K562 (cell line): ENCODE results near the gene SLC7A11. TPM values are rescaled to one million over a fixed set of nuclear protein-coding genes. Genes with fewer than 3 reads are reported as not detected.

ENCODE experiments used
- CBX5 ChIP-seq: IDR thresholded peaks from 2 replicates; pipeline ENCODE4 v1.6.1; 2014; ENCODE audit warnings: low read depth, borderline replicate concordance
- FOXA3 ChIP-seq, 2 experiments: fragments of 450-650 bp in 1 of 2; sonication (generic) in 1 of 2; formaldehyde crosslinking; IDR thresholded peaks in 1 of 2; conservative IDR thresholded peaks in 1 of 2; 2 replicates each; pipeline versions ENCODE4 v1.4.0 to v1.8.0; 2020 to 2022; ENCODE audit warnings: mild to moderate bottlenecking in 2 of 2, missing genetic modification reagents in 1 of 2
- FOXK2 ChIP-seq, 2 experiments: fragments of 450-650 bp; IDR thresholded peaks in 1 of 2; conservative IDR thresholded peaks in 1 of 2; 2 replicates each; pipeline ENCODE4 v1.6.1; 2016; ENCODE audit warnings: low read depth in 2 of 2, mild to moderate bottlenecking in 1 of 2
- FOXM1 ChIP-seq, 2 experiments: fragments of 450-650 bp in 1 of 2; sonication (generic) in 1 of 2; formaldehyde crosslinking in 1 of 2; IDR thresholded peaks; 2 replicates each; pipeline versions ENCODE4 v1.6.1 to v1.9.0; 2017 to 2022; ENCODE audit warnings: low read depth in 2 of 2, mild to moderate bottlenecking in 2 of 2, missing genetic modification reagents in 1 of 2, moderate library complexity in 1 of 2
- HNRNPLL ChIP-seq: fragments of 200-400 bp; formaldehyde crosslinking; IDR thresholded peaks from 2 replicates; pipeline ENCODE4 v1.6.1; 2017; ENCODE audit warnings: low read length, low read depth, mild to moderate bottlenecking; ENCODE audit not compliant: poor library complexity, severe bottlenecking
- MEF2D ChIP-seq: conservative IDR thresholded peaks from 2 replicates; pipeline ENCODE4 v1.6.1; 2016; ENCODE audit warnings: low read depth, missing genetic modification characterization, missing compliant biosample characterization
- MYC ChIP-seq, 2 experiments: fragments of 250-450 bp in 1 of 2; sonication (Bioruptor Pico) in 1 of 2; IDR thresholded peaks; 2 replicates each; pipeline versions ENCODE4 v1.5.1 to v1.6.1; 2012 to 2021; ENCODE audit warnings: low read depth in 2 of 2, borderline replicate concordance in 1 of 2, improper control_type of control experiment in 1 of 2, low read length in 1 of 2, mild to moderate bottlenecking in 1 of 2, moderate library complexity in 1 of 2
- NR2C1 ChIP-seq, 2 experiments: fragments of 450-650 bp; IDR thresholded peaks; 2 replicates each; pipeline ENCODE4 v1.6.1; 2017; ENCODE audit warnings: mild to moderate bottlenecking in 2 of 2, antibody characterized with exemption in 1 of 2, inconsistent platforms in 1 of 2, missing compliant biosample characterization in 1 of 2, missing genetic modification characterization in 1 of 2
- PCBP1 ChIP-seq: fragments of 200-400 bp; formaldehyde crosslinking; IDR thresholded peaks from 2 replicates; pipeline ENCODE4 v1.6.1; 2018; ENCODE audit warnings: mild to moderate bottlenecking, low read depth, low read length; ENCODE audit not compliant: poor library complexity, severe bottlenecking
- RB1 ChIP-seq: fragments of 450-650 bp; IDR thresholded peaks from 2 replicates; pipeline ENCODE4 v1.6.1; 2017; ENCODE audit warnings: low read depth, mild to moderate bottlenecking
- RBM22 ChIP-seq: fragments of 200-400 bp; formaldehyde crosslinking; IDR thresholded peaks from 2 replicates; pipeline ENCODE4 v1.6.1; 2018; ENCODE audit warnings: low read length, low read depth; ENCODE audit not compliant: poor library complexity, severe bottlenecking
- SP1 ChIP-seq: sonication (generic); formaldehyde crosslinking; IDR thresholded peaks from 2 replicates; pipeline ENCODE4 v1.8.1; 2022; ENCODE audit warnings: mild to moderate bottlenecking, missing genetic modification reagents
- SRSF1 ChIP-seq: fragments of 200-400 bp; formaldehyde crosslinking; IDR thresholded peaks from 2 replicates; pipeline ENCODE4 v1.6.1; 2017; ENCODE audit warnings: mild to moderate bottlenecking, low read depth, low read length, moderate library complexity
- TBP ChIP-seq: optimal IDR thresholded peaks from 2 replicates; pipeline ENCODE3; 2011; ENCODE audit warnings: low read depth, low read length, improper control_type of control experiment
- ZNF140 ChIP-seq: fragments of 250-450 bp; sonication (Bioruptor Pico); IDR thresholded peaks from 2 replicates; pipeline ENCODE4 v1.8.0; 2021; ENCODE audit warnings: moderate library complexity, mild to moderate bottlenecking, inconsistent platforms
- polyA plus RNA-seq, 8 experiments: library from polyadenylated mRNA; depleted of rRNA in 4 of 8; stranded (reverse) in 5 of 8; unstranded in 3 of 8; fragments of >200 nt; fragmentation: Nextera tagmentation in 2 of 8; fragmentation: Illumina TruSeq in 1 of 8; extraction: Ambion mirVana in 2 of 8; extraction: Trizol in 1 of 8; gene quantifications; 2 replicates each; pipeline versions ENCODE4 v1.2.1 to v1.2.3, GENCODE V29; 2011 to 2014; ENCODE audit warnings: inconsistent platforms in 1 of 8, missing spikeins in 1 of 8
- total RNA-seq, 7 experiments: library from RNA; depleted of rRNA in 6 of 7; stranded (reverse); fragments of >200 nt in 6 of 7; fragmentation: Illumina TruSeq in 2 of 7; extraction: Trizol in 2 of 7; gene quantifications; 2 replicates each; pipeline versions ENCODE4 v1.2.1 to v1.2.3, GENCODE V29; 2011 to 2021; ENCODE audit warnings: low replicate concordance in 1 of 7
- TF ChIP-seq, protein P1 (sequence below), 2 experiments: fragments of 150-350 bp in 1 of 2; IDR thresholded peaks; 2 replicates each; pipeline ENCODE4 v1.6.1; 2012 to 2016; ENCODE audit warnings: low read depth in 2 of 2, low read length in 2 of 2, mild to moderate bottlenecking in 1 of 2, moderate library complexity in 1 of 2
- TF ChIP-seq, protein P2 (sequence below): fragments of 250-450 bp; sonication (Bioruptor Pico); IDR thresholded peaks from 2 replicates; pipeline ENCODE4 v1.8.0; 2021; ENCODE audit warnings: mild to moderate bottlenecking, moderate library complexity
- TF ChIP-seq, protein P3 (sequence below): fragments of 250-450 bp; sonication (Bioruptor Pico); IDR thresholded peaks from 2 replicates; pipeline ENCODE4 v1.6.1; 2021; ENCODE audit warnings: mild to moderate bottlenecking

Gene SLC7A11
- total and polyA plus RNA-seq, 9 of the 15 experiments (the other 6 are each of a cell fraction or from before 2014, with no cell fraction given), result 4.5 to 26.1 (median 13.5) TPM

DNA sequence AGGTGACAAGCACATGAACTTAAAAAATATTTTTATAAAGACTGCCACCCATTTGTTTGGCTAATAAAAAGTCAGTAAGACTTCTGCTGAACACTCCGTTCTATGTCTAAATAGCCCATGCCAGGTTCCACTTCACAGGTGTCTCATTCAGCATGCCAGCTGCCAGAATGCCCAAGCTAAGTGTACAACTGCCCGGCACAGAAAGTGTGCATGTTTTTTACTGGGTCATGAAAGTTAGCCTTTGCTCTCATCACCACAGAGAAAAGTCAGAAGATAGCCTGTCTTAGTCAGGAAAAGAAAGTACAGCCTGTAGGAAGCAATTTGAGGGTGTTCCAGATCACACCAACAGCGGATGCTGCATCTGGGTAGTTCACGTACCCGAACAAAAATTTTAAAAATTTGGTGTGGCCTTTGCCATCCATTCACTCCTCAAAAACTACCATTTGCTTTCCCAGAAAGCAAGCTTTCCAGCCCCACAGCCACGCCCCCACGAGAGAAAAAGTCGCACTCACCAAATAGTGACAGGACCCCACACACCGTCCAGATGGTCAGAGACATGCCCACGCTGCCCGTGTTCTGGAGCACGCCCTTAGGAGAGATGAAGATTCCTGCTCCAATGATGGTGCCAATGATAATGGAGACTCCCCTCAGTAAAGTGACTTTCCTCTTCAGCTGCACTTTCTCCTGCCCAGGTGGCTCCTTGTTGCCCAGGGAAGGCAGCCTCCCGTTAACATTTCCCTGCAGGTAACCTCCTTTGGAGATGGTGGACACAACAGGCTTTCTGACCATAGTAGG, 671 bp downstream of the SLC7A11 start (continued):
- TF ChIP-seq, protein P1, sequence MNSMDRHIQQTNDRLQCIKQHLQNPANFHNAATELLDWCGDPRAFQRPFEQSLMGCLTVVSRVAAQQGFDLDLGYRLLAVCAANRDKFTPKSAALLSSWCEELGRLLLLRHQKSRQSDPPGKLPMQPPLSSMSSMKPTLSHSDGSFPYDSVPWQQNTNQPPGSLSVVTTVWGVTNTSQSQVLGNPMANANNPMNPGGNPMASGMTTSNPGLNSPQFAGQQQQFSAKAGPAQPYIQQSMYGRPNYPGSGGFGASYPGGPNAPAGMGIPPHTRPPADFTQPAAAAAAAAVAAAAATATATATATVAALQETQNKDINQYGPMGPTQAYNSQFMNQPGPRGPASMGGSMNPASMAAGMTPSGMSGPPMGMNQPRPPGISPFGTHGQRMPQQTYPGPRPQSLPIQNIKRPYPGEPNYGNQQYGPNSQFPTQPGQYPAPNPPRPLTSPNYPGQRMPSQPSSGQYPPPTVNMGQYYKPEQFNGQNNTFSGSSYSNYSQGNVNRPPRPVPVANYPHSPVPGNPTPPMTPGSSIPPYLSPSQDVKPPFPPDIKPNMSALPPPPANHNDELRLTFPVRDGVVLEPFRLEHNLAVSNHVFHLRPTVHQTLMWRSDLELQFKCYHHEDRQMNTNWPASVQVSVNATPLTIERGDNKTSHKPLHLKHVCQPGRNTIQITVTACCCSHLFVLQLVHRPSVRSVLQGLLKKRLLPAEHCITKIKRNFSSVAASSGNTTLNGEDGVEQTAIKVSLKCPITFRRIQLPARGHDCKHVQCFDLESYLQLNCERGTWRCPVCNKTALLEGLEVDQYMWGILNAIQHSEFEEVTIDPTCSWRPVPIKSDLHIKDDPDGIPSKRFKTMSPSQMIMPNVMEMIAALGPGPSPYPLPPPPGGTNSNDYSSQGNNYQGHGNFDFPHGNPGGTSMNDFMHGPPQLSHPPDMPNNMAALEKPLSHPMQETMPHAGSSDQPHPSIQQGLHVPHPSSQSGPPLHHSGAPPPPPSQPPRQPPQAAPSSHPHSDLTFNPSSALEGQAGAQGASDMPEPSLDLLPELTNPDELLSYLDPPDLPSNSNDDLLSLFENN (IDR thresholded peaks at IDR 0.05; ENCODE audit: low read depth in 2 of 2, low read length in 2 of 2), result no peak
- TF ChIP-seq, protein P2, sequence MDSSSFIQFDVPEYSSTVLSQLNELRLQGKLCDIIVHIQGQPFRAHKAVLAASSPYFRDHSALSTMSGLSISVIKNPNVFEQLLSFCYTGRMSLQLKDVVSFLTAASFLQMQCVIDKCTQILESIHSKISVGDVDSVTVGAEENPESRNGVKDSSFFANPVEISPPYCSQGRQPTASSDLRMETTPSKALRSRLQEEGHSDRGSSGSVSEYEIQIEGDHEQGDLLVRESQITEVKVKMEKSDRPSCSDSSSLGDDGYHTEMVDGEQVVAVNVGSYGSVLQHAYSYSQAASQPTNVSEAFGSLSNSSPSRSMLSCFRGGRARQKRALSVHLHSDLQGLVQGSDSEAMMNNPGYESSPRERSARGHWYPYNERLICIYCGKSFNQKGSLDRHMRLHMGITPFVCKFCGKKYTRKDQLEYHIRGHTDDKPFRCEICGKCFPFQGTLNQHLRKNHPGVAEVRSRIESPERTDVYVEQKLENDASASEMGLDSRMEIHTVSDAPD, result no peak
- TF ChIP-seq NR2C1 (IDR thresholded peaks at IDR 0.05), result no peak
- TF ChIP-seq NR2C1 (tag; IDR thresholded peaks at IDR 0.05), result no peak
- TF ChIP-seq SRSF1, result no peak
- peak in 1 of 2 experiments; percentile 36; a peak in 1 of 4 replicates for TF ChIP-seq FOXA3 (CRISPR knock-in tag; conservative IDR thresholded peaks at IDR 0.05 in 1 of 2, IDR thresholded peaks at IDR 0.05 in 1 of 2)
- TF ChIP-seq RBM22, result no peak
- no peak for TF ChIP-seq MEF2D
- TF ChIP-seq, protein P3, sequence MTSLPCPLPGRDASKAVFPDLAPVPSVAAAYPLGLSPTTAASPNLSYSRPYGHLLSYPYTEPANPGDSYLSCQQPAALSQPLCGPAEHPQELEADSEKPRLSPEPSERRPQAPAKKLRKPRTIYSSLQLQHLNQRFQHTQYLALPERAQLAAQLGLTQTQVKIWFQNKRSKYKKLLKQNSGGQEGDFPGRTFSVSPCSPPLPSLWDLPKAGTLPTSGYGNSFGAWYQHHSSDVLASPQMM (CRISPR knock-in tag), result 0 out of 2 replicates have a peak, but pooled peaks have one; percentile 47
- TF ChIP-seq SP1 (CRISPR knock-in tag), result peak; percentile 50; the same call in 1 of the 2 replicates
- TF ChIP-seq FOXM1 (IDR thresholded peaks at IDR 0.05; ENCODE audit: low read depth), result no peak
- no peak for TF ChIP-seq FOXM1 (CRISPR knock-in tag; IDR thresholded peaks at IDR 0.05; ENCODE audit: low read depth)
- no peak for TF ChIP-seq ZNF140
- TF ChIP-seq RB1, result no peak
- peak; percentile 45; the same call in 1 of the 2 replicates for TF ChIP-seq CBX5
- no peak; the same call in 1 of the 2 replicates for TF ChIP-seq MYC (IDR thresholded peaks at IDR 0.05; ENCODE audit: low read depth, low read length)
- TF ChIP-seq MYC (CRISPR knock-in tag; IDR thresholded peaks at IDR 0.05; ENCODE audit: borderline replicate concordance, low read depth), result no peak
- no peak for TF ChIP-seq FOXK2 (conservative IDR thresholded peaks at IDR 0.05 in 1 of 2, IDR thresholded peaks at IDR 0.05 in 1 of 2; ENCODE audit: low read depth in 2 of 2)
- no peak for TF ChIP-seq PCBP1
- TF ChIP-seq TBP, result peak; percentile 88
- TF ChIP-seq HNRNPLL, result no peak
